Measurements from ENCODE around the gene IL19. TPM values are rescaled to one million over a fixed set of nuclear protein-coding genes. Genes with fewer than 3 reads are reported as not detected.

IL19 gene
- total RNA-seq, 4 donors from 2014 or later: 0.76 TPM; not detected in 3

- Histone ChIP-seq H3K36me3 (no peaks in the 10 kb centered on the region), H3K9me3 (peaks cover 0 to 6% of the 10 kb centered on the region in 2 donors), H3K27ac (peak overlapping the region in 1 of 2 donors; percentile 23), H3K4me1 (no peaks in the 10 kb centered on the region), H3K4me3 (no peak overlapping the region), H3K27me3 (no peaks in the 10 kb centered on the region)
- peak in 1 of 2 donors; percentile 32 for DNase-seq
- intact Hi-C loops (cut with DNase I; ENCODE audit: low total_unique reads): no loop called here
- TF ChIP-seq POLR2A (IDR thresholded peaks at IDR 0.05) (no peak), CTCF (IDR thresholded peaks at IDR 0.05) (no peak)
Measured at GRCh38 chr1:206816390-206817287, 46.1 kb downstream of the IL19 start.

DNA sequence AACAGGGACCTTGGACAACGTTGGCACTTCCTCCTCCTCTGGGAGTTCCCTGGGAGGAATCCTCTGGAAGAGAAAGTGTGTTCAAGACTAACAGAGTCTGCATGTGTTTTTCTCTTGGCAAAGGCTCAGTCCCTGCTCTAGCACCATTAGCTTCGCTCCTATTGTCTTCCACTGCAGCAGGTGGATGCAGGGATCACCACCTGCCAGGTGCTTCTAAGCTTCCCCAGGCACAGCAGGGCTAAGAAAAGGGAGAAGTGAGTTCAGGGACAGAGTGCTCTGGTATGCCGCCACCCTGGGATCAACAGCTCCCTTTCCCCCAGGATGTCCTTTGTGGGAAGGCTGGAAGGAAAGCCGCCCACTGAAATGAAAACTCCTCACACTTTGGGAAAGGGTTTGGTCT is 50.9 kb downstream of the IL19 start:
- TF ChIP-seq POLR2A (IDR thresholded peaks at IDR 0.05): no peak
- TF ChIP-seq CTCF (IDR thresholded peaks at IDR 0.05): no peak
- no peak overlapping the region for H3K4me3 ChIP-seq
- intact Hi-C loops (cut with DNase I; ENCODE audit: low total_unique reads): no loop called here
- no peaks in the 10 kb centered on the region for H3K27me3 ChIP-seq
- H3K36me3 ChIP-seq: no peaks in the 10 kb centered on the region
- no peaks in the 10 kb centered on the region for H3K4me1 ChIP-seq
- no peak overlapping the region for H3K27ac ChIP-seq
- no peak for DNase-seq
- no peaks in the 10 kb centered on the region for H3K9me3 ChIP-seq

DNA sequence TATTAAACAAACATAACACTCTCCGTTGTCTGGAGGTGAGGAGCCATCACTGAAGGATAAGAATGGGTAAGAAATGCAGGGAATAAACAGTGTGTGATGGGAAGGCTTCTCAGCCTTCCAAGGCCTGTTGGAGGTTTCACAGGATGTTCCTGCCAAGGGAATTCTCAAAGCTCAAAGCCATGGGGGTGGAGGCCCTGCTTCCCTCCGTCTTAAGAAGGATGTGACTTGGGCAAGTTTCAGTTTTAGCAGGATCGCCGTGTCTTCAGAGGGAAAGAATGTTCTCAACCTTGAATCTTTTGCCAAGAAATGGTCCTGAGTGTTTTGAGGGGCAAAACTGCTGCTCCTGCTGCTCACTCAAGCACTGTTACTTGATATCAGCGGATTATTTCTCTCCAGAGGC is 53.2 kb downstream of the IL19 start:
- no peaks in the 10 kb centered on the region for H3K27me3 ChIP-seq
- DNase-seq: no peak
- no peaks in the 10 kb centered on the region for H3K36me3 ChIP-seq
- H3K27ac ChIP-seq: no peak overlapping the region
- intact Hi-C loops (cut with DNase I; ENCODE audit: low total_unique reads): no loop called here
- H3K4me1 ChIP-seq: no peaks in the 10 kb centered on the region
- H3K9me3 ChIP-seq: no peaks in the 10 kb centered on the region
- no peak for TF ChIP-seq CTCF (IDR thresholded peaks at IDR 0.05)
- no peak for TF ChIP-seq POLR2A (IDR thresholded peaks at IDR 0.05)
- no peak overlapping the region for H3K4me3 ChIP-seq

DNA sequence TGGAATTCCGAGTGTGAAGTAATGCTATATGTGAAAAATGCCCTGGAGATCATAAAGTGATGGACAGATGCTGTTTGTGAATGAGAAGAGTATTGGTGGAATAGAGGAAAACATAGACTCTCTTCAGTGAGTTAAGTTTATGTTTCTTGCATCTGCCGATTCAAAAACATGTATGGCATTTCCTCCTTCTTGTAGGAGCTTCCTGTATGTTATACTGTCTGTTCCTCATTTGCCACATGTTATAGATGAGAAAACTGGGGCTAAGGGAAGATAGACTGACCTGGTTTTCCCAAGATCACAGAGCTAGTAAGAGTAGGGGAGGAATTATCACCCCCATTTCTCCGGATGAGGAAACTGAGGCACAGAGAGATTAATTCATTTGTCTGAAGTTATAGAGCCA is 53.8 kb downstream of the IL19 start:
- Histone ChIP-seq H3K36me3 (no peaks in the 10 kb centered on the region), H3K4me3 (no peak overlapping the region), H3K4me1 (no peaks in the 10 kb centered on the region), H3K27me3 (no peaks in the 10 kb centered on the region), H3K27ac (no peak overlapping the region), H3K9me3 (no peaks in the 10 kb centered on the region)
- TF ChIP-seq POLR2A (IDR thresholded peaks at IDR 0.05): no peak
- TF ChIP-seq CTCF (IDR thresholded peaks at IDR 0.05): no peak
- no peak for DNase-seq
- intact Hi-C loops (cut with DNase I; ENCODE audit: low total_unique reads): no loop called here

DNA sequence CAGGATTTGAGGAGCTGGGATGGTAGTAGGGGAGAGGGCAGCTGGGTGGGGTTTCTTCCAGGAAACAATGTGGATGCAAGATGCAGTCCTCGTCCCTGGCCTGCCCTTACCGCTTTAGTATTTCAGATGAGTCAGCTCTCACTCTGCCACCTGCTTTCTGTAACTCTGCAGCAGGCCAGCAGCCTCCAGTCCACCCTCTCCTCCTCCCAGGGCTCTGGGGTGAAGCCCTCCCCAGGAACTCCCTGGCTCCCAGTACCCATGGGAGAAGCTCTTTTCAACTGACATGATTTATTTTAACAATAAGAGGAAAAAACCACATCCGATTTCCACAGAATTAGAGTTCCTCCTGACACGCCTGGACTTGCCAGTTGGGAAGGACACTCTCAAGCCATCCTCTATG is 55.8 kb downstream of the IL19 start:
- Histone ChIP-seq H3K4me1 (no peaks in the 10 kb centered on the region), H3K27me3 (no peaks in the 10 kb centered on the region), H3K4me3 (no peak overlapping the region), H3K36me3 (no peaks in the 10 kb centered on the region), H3K27ac (no peak overlapping the region), H3K9me3 (no peaks in the 10 kb centered on the region)
- TF ChIP-seq CTCF (IDR thresholded peaks at IDR 0.05): no peak
- no peak for TF ChIP-seq POLR2A (IDR thresholded peaks at IDR 0.05)
- DNase-seq: no peak
- intact Hi-C loops (cut with DNase I; ENCODE audit: low total_unique reads): no loop called here

Data from uterus (tissue), 4 donors.